HepG2 (cell line): Measurements from ENCODE around the gene NFATC3.

Experiments used
- CC2D1A ChIP-seq: sonication (generic); formaldehyde crosslinking; IDR thresholded peaks from 2 replicates; pipeline ENCODE4 v1.8.1; 2023; ENCODE audit warnings: mild to moderate bottlenecking, missing genetic modification reagents
- CHD2 ChIP-seq: IDR thresholded peaks from 2 replicates; pipeline ENCODE4 v1.6.1; 2011; ENCODE audit warnings: low read depth, low read length, improper control_type of control experiment
- ELF3 ChIP-seq: IDR thresholded peaks from 2 replicates; pipeline ENCODE4 v1.6.1; 2016; ENCODE audit warnings: missing genetic modification reagents, missing compliant biosample characterization
- FOXO1 ChIP-seq: sonication (generic); formaldehyde crosslinking; IDR thresholded peaks from 2 replicates; pipeline ENCODE4 v1.4.0; 2020; ENCODE audit warnings: missing genetic modification reagents
- KDM3A ChIP-seq: IDR thresholded peaks from 2 replicates; pipeline ENCODE4 v1.6.1; 2018; ENCODE audit warnings: low read depth, missing compliant biosample characterization
- POLR2A ChIP-seq, 2 experiments: IDR thresholded peaks; 2 replicates each; pipeline ENCODE4 v1.6.1; 2011; ENCODE audit warnings: low read depth in 2 of 2, low read length in 2 of 2, mild to moderate bottlenecking in 1 of 2, moderate library complexity in 1 of 2; ENCODE audit not compliant: insufficient read depth in 1 of 2
- POLR2AphosphoS5 ChIP-seq: IDR thresholded peaks from 2 replicates; pipeline ENCODE4 v1.6.1; 2012; ENCODE audit warnings: low read depth, low read length
- RBAK ChIP-seq: sonication (generic); formaldehyde crosslinking; IDR thresholded peaks from 2 replicates; pipeline ENCODE4 v1.5.1; 2020; ENCODE audit warnings: mild to moderate bottlenecking, missing genetic modification reagents
- ZNF205 ChIP-seq: IDR thresholded peaks from 2 replicates; pipeline ENCODE4 v1.6.1; 2018; ENCODE audit warnings: missing biosample characterization, missing genetic modification reagents
- ZNF605 ChIP-seq: sonication (generic); formaldehyde crosslinking; IDR thresholded peaks from 2 replicates; pipeline ENCODE4 v1.8.0; 2022; ENCODE audit warnings: mild to moderate bottlenecking, missing genetic modification reagents
- TF ChIP-seq, protein P1 (sequence below), 2 experiments: IDR thresholded peaks; 2 replicates each; pipeline ENCODE4 v1.6.1; 2011 to 2012; ENCODE audit warnings: low read length in 2 of 2, borderline replicate concordance in 1 of 2, low read depth in 1 of 2, mild to moderate bottlenecking in 1 of 2, moderate library complexity in 1 of 2

DNA sequence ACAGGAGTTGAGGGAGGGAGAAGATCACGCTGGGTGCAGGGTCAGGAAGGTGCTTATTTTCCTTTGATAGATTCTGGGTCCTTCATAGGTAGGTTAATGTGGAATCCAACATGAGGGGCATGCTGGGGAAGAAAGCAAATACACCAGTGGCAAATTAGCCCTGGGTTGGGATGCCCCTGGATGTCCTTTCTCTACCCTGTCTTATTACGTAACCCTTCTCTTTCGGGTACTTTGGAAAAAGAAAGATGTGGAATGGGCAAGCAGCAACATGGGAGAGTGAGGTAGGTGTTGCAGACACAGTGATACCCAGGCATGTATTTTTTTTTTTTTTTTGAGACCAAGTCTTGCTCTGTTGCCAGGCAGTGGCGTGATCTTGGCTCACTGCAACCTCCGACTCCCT is 188.3 kb downstream of the NFATC3 start:
- TF ChIP-seq ELF3 (CRISPR knock-in tag) (no peak), ZNF605 (CRISPR knock-in tag) (no peak), CC2D1A (no peak), FOXO1 (no peak), KDM3A (no peak), CHD2 (no peak), ZNF205 (CRISPR knock-in tag) (no peak), POLR2AphosphoS5 (no peak), RBAK (CRISPR knock-in tag) (no peak), POLR2A (IDR thresholded peaks at IDR 0.05; ENCODE audit: insufficient read depth in 1 of 2, low read depth in 2 of 2, low read length in 2 of 2) (no peak)
- TF ChIP-seq, protein P1, sequence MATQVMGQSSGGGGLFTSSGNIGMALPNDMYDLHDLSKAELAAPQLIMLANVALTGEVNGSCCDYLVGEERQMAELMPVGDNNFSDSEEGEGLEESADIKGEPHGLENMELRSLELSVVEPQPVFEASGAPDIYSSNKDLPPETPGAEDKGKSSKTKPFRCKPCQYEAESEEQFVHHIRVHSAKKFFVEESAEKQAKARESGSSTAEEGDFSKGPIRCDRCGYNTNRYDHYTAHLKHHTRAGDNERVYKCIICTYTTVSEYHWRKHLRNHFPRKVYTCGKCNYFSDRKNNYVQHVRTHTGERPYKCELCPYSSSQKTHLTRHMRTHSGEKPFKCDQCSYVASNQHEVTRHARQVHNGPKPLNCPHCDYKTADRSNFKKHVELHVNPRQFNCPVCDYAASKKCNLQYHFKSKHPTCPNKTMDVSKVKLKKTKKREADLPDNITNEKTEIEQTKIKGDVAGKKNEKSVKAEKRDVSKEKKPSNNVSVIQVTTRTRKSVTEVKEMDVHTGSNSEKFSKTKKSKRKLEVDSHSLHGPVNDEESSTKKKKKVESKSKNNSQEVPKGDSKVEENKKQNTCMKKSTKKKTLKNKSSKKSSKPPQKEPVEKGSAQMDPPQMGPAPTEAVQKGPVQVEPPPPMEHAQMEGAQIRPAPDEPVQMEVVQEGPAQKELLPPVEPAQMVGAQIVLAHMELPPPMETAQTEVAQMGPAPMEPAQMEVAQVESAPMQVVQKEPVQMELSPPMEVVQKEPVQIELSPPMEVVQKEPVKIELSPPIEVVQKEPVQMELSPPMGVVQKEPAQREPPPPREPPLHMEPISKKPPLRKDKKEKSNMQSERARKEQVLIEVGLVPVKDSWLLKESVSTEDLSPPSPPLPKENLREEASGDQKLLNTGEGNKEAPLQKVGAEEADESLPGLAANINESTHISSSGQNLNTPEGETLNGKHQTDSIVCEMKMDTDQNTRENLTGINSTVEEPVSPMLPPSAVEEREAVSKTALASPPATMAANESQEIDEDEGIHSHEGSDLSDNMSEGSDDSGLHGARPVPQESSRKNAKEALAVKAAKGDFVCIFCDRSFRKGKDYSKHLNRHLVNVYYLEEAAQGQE (IDR thresholded peaks at IDR 0.05; ENCODE audit: borderline replicate concordance in 1 of 2, low read depth in 1 of 2, low read length in 2 of 2) = no peak
